GM18951 (cell line): ENCODE data around the gene RDH5.
A peak's percentile ranks its signal among the peaks of the same experiment; 100 is the strongest.

Source experiments
- POLR2A ChIP-seq: IDR thresholded peaks from 4 replicates; pipeline ENCODE4 v1.6.1; 2011; ENCODE audit warnings: mild to moderate bottlenecking; ENCODE audit not compliant: insufficient read length, insufficient read depth; ENCODE audit errors: extremely low read depth
- in situ Hi-C: fragments of 300-500 bp; cut with MboI; formaldehyde crosslinking; loops from one replicate; pipeline ENCODE4 v1.12.0; 2022; ENCODE audit warnings: low sequenced_read_pairs, mixed read lengths, inconsistent platforms; ENCODE audit not compliant: unreplicated experiment

Gene RDH5

DNA sequence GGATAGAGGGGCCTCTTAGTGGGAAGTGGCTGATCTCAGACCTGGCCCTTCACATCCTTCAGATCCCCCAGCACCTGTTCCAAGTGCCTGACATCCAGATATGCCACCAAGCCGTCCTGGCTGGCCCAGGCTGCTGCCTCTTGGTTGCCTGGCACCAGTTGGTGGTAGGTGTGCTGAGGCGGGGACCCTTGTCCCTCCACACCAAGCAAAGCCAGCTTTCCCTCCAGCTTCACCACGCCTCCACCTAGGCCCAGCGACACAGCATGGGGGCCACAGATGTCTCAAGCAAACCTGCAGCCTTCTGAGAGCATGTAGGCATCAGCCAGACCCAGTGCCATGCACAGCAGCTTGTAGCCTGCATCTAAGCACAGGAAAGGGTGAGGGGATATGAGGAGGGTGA, 12.1 kb downstream of the RDH5 start:
- in situ Hi-C loops: no loop called here
- no peak for TF ChIP-seq POLR2A

DNA sequence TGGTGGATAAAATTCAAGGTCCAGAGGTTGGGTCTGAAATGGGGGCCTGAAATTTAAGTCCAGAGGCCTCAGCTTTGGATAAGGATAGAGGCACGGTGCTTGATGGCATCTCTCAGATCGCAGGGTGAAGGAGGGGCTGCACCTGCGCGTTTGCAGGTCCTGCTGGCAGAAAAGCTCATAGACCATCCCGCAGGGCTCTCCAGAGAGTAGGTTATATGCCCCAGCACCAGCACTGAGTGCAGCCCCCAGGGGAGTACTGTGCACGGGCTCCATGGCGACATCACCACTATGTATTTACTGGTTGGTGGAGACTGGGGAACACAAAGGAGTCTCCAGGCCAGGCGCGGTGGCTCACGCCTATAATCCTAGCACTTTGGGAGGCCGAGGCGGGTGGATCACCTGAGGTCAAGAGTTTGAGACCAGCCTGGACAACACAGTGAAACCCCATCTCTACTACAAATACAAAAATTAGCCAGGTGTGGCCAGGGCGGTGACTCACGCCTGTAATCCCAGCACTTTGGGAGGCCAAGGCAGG, 12.9 kb downstream of the RDH5 start:
- in situ Hi-C loops: no loop called here
- TF ChIP-seq POLR2A: no peak

DNA sequence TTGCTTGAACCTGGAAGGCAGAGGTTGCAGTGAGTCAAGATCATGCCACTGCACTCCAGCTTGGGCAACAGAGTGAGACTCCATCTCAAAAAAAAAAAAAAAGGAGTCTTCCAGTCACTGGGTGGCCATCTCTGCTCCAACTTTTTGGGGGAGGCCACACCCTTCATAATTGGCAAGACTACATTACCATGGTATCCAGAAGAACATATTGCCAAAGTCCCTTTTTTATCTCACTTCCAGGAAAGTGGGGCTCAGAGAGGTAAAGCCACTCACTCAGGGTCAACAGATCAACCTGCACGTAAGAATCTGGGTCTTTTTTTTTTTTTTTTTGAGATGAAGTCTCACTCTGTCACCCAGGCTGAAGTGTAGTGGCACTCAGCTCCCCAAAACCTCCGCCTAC, 13.7 kb downstream of the RDH5 start:
- in situ Hi-C loops: no loop called here
- no peak for TF ChIP-seq POLR2A

DNA sequence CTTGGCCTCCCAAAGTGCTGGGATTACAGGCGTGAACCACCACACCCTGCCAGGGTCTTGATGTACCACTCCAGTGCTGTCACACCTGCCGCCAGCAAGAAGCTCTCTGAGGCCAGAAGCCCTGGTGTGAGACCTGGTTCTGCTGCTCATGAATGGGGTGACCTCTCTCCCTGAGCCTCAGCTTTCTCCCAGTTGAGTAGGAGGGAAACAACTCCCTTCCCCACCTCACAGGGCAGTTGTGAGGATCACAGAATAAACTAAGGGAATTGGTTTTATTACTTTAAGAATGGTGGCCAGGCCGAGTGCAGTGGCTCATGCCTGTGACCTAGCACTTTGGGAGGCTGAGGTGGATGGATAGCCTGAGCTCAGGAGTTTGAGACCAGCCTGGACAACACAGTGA, 14.4 kb downstream of the RDH5 start:
- in situ Hi-C loops: no loop called here
- no peak for TF ChIP-seq POLR2A

DNA sequence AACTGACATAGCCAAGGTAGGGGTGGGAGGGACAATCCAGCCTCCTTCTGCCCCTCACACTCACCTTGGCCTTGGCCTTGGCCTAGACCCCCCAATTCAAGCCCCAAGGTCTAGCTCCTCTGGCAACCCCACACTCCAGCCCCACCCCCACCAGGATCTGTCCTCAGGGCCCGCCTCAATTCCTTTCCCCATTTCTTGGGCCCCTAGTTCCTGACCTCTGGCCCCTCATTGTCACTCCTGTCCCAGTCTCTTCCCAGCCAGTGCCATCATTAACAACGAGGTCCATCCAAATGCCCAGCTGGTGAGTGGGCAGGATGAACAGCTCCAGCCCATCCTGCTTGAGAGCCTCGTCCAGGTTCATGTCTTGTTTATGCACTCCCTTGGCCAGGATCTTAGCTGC, 15.9 kb downstream of the RDH5 start:
- no peak for TF ChIP-seq POLR2A
- in situ Hi-C loops: no loop called here

DNA sequence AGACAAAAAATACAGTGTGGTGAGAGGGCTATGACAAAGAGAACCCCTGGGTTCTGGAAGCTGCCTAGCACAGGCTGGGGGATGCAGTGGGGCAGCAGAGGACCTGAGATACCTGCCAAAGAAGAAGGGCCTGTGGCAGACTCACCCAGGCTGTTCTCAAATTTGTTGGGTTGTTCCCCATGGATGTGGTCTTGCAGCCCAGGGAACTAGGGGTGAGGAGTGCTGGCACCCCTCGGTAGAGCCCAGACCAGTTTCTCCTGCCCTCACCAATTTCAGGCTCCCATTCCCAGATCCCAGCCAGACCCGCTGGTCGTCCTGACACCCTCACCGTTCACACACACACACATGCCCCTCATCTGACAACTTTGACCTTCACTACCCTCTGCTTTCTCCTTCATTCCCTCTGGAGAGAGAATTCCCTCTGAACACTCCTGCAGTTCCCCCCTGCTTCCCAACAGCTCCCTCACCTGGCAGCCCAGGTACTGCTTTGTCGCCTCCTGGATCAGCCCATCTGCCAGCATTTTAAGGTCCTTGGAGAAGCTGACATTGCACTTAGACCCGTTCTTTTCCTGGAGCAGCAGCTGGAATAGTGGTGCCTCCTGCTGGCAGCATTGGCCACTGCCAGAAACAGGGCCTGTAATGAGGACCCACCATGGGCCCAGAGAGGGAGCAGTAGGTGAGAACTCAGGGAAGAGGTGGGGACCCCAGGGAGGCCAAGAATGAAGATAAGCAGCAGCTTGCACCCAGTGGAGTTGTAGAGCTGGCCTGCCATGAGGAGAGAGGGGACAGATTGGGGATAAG, 16.8 kb downstream of the RDH5 start:
- in situ Hi-C loops: no loop called here
- TF ChIP-seq POLR2A: no peak

DNA sequence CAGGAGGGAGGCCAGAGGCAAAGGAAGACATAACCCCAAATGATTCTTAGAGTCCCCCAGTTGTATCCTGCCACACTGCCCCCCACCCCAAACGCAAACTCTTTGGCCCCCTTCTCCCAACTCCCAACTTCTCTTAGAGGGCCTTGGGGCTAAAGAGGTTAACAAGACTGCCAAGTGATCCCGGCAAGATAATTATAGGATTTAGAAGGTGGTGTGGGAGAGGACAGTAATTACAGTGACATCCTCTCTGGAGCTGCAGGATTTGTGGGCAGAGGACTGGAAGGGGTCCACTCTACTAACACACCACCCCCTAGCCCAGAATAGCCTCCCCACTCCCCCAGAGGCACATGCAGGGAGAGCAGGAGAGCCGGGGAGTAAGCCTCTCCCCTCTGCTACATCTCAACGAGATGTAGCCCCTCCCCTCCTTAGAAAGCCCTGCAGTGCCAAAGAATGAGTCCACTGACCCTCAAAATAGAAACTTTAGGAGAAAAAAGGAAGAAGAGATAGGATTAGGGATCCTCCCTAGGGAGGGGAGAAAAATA, 17.5 kb downstream of the RDH5 start:
- no peak for TF ChIP-seq POLR2A
- in situ Hi-C loops: no loop called here

DNA sequence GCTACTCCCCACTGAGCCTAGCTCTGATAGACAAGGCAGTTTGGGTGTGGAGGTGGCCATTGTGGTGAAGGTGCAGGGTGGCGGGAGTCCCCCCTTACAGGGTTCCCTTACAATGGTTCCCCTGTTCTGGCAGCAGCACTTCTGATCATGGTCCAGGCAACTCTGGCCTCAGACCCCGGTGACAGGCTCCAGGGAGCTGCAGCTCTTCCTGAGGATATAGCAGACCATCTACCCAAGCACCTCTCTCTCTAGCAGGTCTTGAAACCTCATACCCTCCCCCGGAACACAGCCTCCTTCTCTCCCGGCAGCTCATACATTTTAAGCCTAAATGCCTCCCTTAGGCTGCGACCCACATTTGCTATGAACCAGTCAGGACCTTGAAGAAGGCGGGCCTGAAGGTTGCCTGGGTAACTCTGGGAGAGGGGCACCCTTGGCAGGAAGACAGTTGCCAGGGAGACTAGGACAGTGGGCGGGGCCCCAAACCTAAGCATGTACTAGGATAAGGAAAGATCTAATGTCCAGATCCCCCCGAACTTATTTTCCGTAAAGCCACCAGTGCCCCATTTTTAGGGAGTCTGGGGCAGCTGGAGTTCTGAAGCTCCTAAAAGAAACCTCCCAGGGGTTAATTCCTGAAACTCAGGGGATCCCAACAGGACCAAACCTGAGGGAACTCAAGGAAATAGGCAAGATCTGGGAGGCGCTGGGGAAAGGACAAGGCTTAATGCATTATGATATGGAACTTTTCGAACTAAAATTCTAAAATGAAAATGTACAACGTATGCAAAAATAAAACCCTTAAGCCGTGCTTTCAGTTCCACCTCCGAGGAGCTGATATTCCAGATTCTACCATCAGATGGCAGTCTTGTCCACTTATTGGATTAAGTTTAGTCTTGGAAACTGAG, 18.2 kb downstream of the RDH5 start:
- no peak for TF ChIP-seq POLR2A
- in situ Hi-C loops: no loop called here

DNA sequence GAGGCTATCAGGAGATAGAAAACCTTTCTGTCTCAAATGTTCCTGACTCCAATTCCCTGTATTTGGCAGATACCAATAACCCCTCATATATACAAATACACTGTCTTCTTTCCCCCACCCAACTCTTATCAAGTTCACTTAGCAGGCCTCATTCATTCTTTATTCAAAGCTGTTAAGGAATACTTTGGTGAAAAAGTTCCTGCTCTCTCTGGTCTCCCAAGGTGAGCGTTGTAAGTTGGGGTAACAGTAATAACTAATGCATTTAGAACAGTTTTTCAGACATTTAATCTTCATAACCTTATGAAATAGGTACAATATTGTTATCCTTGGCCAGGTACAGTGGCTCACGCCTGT, 18.8 kb downstream of the RDH5 start:
- TF ChIP-seq POLR2A: no peak
- in situ Hi-C loops: no loop called here

DNA sequence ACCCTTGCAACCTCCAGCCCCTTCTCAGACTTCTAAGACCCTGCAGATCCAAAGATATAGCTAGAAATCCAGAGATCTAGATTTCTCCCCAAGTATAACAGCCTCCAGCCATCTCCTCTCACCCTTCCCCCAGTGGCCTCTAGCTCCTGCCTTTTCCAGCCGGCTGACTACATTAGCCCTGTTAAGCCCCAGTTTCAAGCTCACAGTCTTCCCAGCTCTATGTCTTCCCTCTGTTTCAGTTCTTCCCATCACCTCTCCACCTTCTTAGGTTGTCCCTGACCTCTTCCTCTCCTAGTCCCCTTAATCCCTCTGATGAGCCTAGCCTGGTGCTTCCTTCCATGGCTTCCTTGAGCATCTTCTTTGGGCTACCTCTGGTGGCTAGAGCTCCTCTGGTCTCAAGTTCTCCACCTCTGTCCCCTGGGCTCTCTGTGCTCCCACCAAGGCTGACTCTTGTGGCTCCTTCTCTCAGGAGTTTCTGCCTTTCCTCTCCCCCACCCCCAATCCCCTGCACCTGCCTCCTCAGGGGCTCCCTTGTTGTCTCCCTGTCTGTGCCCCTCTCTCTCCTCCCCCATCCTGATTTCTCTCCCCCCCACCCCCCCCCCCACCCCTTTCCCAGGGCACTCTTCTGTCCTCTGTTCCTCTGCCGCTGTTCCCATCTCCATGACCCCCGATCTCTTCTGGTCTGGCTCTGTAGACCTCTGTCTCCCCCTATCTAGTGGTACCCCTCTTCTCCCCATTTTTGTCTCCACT, 21.9 kb downstream of the RDH5 start:
- TF ChIP-seq POLR2A: no peak
- in situ Hi-C loops: loop anchor here (10.0 kb wide), 1 partner anchor 203 kb away; no protein-coding TSS in a partner anchor

DNA sequence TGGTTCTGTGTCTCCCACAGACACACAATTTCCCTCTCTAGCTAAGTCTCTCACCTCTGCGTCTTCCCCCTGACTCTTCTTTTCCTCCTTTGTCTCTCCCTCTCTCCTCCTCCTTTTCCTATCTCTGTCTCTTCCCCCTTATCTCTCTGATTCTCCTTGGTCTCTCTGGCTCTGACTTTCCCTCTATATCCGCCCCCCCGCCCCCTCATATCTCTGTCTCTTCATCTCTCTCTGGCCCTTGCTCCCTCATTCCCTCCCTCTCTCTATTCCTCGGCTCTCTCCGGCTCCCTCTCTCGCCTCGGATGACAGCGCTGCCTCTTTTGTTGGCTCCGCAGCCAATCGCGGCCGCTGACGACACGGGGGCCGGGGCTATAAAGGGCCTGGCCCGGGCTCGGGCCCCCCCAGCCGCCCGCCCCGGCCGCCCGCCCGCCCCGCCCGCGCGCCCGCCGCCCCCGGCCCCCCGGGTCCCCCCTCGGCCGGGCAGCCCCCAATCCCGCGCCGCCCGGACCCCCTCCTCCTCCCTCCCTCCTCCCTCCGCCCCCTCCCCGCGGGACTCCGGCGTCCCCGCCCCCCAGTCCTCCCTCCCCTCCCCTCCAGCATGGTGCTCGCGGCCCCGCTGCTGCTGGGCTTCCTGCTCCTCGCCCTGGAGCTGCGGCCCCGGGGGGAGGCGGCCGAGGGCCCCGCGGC, 22.7 kb downstream of the RDH5 start, which contains the start of gene GDF11:
TSS of gene GDF11 (plus strand) at position 404 of the 687 bp plus-strand sequence. CDS start at position 599, 195 bp downstream.
- in situ Hi-C loops: loop anchor here (10.0 kb wide), 1 partner anchor 202 kb away; no protein-coding TSS in a partner anchor
- peak; percentile 45 for TF ChIP-seq POLR2A

DNA sequence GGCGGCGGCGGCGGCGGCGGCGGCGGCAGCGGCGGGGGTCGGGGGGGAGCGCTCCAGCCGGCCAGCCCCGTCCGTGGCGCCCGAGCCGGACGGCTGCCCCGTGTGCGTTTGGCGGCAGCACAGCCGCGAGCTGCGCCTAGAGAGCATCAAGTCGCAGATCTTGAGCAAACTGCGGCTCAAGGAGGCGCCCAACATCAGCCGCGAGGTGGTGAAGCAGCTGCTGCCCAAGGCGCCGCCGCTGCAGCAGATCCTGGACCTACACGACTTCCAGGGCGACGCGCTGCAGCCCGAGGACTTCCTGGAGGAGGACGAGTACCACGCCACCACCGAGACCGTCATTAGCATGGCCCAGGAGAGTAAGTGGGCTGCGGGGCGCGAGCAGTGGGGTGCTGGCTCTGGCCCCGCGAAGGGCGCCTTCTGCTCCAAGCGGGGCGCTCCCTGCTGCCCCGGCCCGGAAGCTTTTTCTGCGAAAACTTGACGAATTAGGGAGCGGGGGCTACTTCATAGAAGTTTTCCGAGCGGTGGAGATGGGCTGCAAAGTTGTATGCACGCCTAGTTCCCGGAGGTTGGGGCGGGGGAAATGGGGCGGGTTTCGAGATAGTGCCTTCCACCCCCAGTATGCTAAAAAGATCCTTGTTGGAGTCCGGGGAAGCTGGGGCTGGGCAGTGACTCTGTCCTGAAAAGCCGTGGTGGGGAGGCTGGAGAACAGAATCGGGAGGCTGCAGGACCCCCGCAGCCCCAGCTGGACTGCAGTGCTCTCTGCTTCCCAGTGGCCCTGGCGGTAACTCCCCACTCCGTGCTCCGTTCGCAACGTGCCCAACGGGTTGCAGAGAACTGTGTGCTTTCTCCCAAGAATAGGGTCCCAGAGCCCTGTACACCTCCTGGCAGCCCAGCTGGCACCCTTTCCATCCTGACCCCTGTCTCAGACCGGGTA, 23.5 kb downstream of the RDH5 start:
- peak; percentile 40 for TF ChIP-seq POLR2A
- in situ Hi-C loops: loop anchor here (10.0 kb wide), 1 partner anchor 201 kb away; no protein-coding TSS in a partner anchor
